SK-N-SH treated with all-trans-retinoic acid at 6 μM for 48 hours (cell line): ENCODE measurements around the gene TRIM44.

ENCODE experiments used
- ATAC-seq: fragments of 200-7000 bp; cut with Tn5 transposase; 3 replicates; pipeline ENCODE4 v1.9.1; 2020; ENCODE audit warnings: mild to moderate bottlenecking, moderate library complexity
- ARNTL ChIP-seq: fragments of 450-650 bp; formaldehyde crosslinking; IDR thresholded peaks from 2 replicates; pipeline ENCODE4 v1.5.0; 2020; ENCODE audit warnings: low read depth, mild to moderate bottlenecking, moderate library complexity, borderline replicate concordance
- BACH2 ChIP-seq: fragments of 250-450 bp; sonication (Bioruptor Pico); IDR thresholded peaks from 2 replicates; pipeline ENCODE4 v1.9.0; 2021; ENCODE audit warnings: mild to moderate bottlenecking, borderline replicate concordance
- CREB5 ChIP-seq: fragments of 250-450 bp; sonication (Bioruptor Pico); IDR thresholded peaks from 2 replicates; pipeline ENCODE4 v1.5.1; 2020; ENCODE audit warnings: low read depth, mild to moderate bottlenecking, moderate library complexity
- CSDC2 ChIP-seq: fragments of 250-450 bp; sonication (Bioruptor Pico); IDR thresholded peaks from 2 replicates; pipeline ENCODE4 v1.5.0; 2020; ENCODE audit warnings: mild to moderate bottlenecking, moderate library complexity
- ESRRG ChIP-seq: fragments of 250-450 bp; sonication (Bioruptor Pico); IDR thresholded peaks from 2 replicates; pipeline ENCODE4 v1.6.1; 2021; ENCODE audit warnings: mild to moderate bottlenecking
- GLIS3 ChIP-seq: fragments of 250-450 bp; sonication (Bioruptor Pico); IDR thresholded peaks from 2 replicates; pipeline ENCODE4 v1.5.0; 2020; ENCODE audit warnings: mild to moderate bottlenecking, moderate library complexity
- ISL1 ChIP-seq: fragments of 250-450 bp; sonication (Bioruptor Pico); IDR thresholded peaks from 2 replicates; pipeline ENCODE4 v2.1.2; 2022; ENCODE audit warnings: mild to moderate bottlenecking, moderate library complexity
- OSR1 ChIP-seq: fragments of 250-450 bp; sonication (Bioruptor Pico); IDR thresholded peaks from 2 replicates; pipeline ENCODE4 v1.8.0; 2022; ENCODE audit warnings: moderate library complexity, mild to moderate bottlenecking, inconsistent platforms
- PATZ1 ChIP-seq: fragments of 250-450 bp; sonication (Bioruptor Pico); IDR thresholded peaks from 2 replicates; pipeline ENCODE4 v1.8.0; 2020; ENCODE audit warnings: mild to moderate bottlenecking, moderate library complexity, borderline replicate concordance
- RARB ChIP-seq: fragments of 250-450 bp; sonication (Bioruptor Pico); IDR thresholded peaks from 2 replicates; pipeline ENCODE4 v1.8.0; 2021; ENCODE audit warnings: mild to moderate bottlenecking, moderate library complexity
- SNAI2 ChIP-seq: fragments of 250-450 bp; sonication (Bioruptor Pico); IDR thresholded peaks from 2 replicates; pipeline ENCODE4 v1.5.0; 2020; ENCODE audit warnings: mild to moderate bottlenecking, moderate library complexity
- TCF4 ChIP-seq: fragments of 250-450 bp; sonication (Bioruptor Pico); IDR thresholded peaks from 2 replicates; pipeline ENCODE4 v1.8.0; 2021; ENCODE audit warnings: mild to moderate bottlenecking, moderate library complexity, borderline replicate concordance
- TOX ChIP-seq: fragments of 250-450 bp; sonication (Bioruptor Pico); IDR thresholded peaks from 2 replicates; pipeline ENCODE4 v1.8.0; 2021; ENCODE audit warnings: mild to moderate bottlenecking, moderate library complexity, borderline replicate concordance
- TSHZ2 ChIP-seq: fragments of 250-450 bp; sonication (Bioruptor Pico); IDR thresholded peaks from 2 replicates; pipeline ENCODE4 v1.5.0; 2020; ENCODE audit warnings: mild to moderate bottlenecking, moderate library complexity
- ZC3H10 ChIP-seq: fragments of 250-450 bp; sonication (Bioruptor Pico); IDR thresholded peaks from 2 replicates; pipeline ENCODE4 v1.5.1; 2021; ENCODE audit warnings: mild to moderate bottlenecking, moderate library complexity
- ZFP30 ChIP-seq: fragments of 450-650 bp; formaldehyde crosslinking; IDR thresholded peaks from 2 replicates; pipeline ENCODE4 v1.5.0; 2022; ENCODE audit warnings: mild to moderate bottlenecking, moderate library complexity
- ZNF565 ChIP-seq: fragments of 450-650 bp; formaldehyde crosslinking; conservative IDR thresholded peaks from 2 replicates; pipeline ENCODE4 v1.5.0; 2020; ENCODE audit warnings: low read depth, mild to moderate bottlenecking, moderate library complexity
- ZNF70 ChIP-seq: fragments of 450-650 bp; formaldehyde crosslinking; IDR thresholded peaks from 2 replicates; pipeline ENCODE4 v1.5.0; 2020; ENCODE audit warnings: mild to moderate bottlenecking, moderate library complexity
- ZNF8 ChIP-seq: fragments of 450-650 bp; formaldehyde crosslinking; IDR thresholded peaks from 2 replicates; pipeline ENCODE4 v1.5.0; 2020; ENCODE audit warnings: mild to moderate bottlenecking, moderate library complexity

TRIM44 gene

GRCh38 chr11:35803115-35803514, 140.5 kb downstream of the TRIM44 start:
- ATAC-seq = no peak
- TF ChIP-seq ISL1 (CRISPR knock-in tag) (no peak), TCF4 (no peak)

- ATAC-seq = no peak
Measured at GRCh38 chr11:35804451-35805040, 142.0 kb downstream of the TRIM44 start.

GRCh38 chr11:35809561-35809960, 147.0 kb downstream of the TRIM44 start:
- ATAC-seq = no peak
- TF ChIP-seq TSHZ2 (CRISPR knock-in tag) (no peak), ZFP30 (CRISPR knock-in tag) (no peak), ISL1 (CRISPR knock-in tag) (no peak), RARB (CRISPR knock-in tag) (no peak), ZNF8 (CRISPR knock-in tag) (no peak), ZNF70 (CRISPR knock-in tag) (no peak), ZC3H10 (CRISPR knock-in tag) (no peak), GLIS3 (no peak), TCF4 (no peak), ARNTL (CRISPR knock-in tag) (no peak)

More at GRCh38 chr11:35804451-35805040, 142.0 kb downstream of the TRIM44 start:
- TF ChIP-seq CREB5 (CRISPR knock-in tag) = no peak
- TF ChIP-seq PATZ1 (CRISPR knock-in tag) = no peak
- TF ChIP-seq ARNTL (CRISPR knock-in tag) = no peak

GRCh38 chr11:35810045-35810645, 147.6 kb downstream of the TRIM44 start:
- no peak for TF ChIP-seq PATZ1 (CRISPR knock-in tag)
- TF ChIP-seq TOX = no peak
- no peak for TF ChIP-seq GLIS3
- no peak for TF ChIP-seq ESRRG (CRISPR knock-in tag)
- TF ChIP-seq ZFP30 (CRISPR knock-in tag) = no peak
- no peak for TF ChIP-seq BACH2 (CRISPR knock-in tag)
- no peak for TF ChIP-seq SNAI2 (CRISPR knock-in tag)
- TF ChIP-seq, all 23 proteins: peak for 0
- ATAC-seq = no peak; the same call in 2 of the 3 replicates

DNA sequence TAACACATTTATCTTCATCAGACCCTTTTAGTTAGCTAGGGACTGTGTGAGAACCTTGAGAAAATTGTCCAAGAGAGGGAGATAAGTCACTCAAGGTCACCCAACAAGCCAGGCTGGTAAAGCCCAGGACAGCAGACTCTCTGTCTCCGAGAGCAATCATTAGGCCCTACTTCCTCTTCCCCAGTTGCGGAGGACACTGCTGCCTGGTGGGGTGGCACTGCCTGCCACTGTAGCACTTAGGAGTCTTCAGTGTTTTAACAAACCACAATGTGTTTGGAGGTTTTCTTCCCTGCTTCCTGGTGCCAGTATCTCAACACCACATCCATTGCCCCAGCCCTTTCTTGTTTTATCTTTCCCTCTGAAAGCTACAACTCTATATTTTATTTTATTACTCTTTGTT, 149.2 kb downstream of the TRIM44 start:
- ATAC-seq = no peak
- TF ChIP-seq TSHZ2 (CRISPR knock-in tag) (no peak), OSR1 (no peak), CREB5 (CRISPR knock-in tag) (no peak), ARNTL (CRISPR knock-in tag) (no peak), ZNF565 (CRISPR knock-in tag) (no peak), PATZ1 (CRISPR knock-in tag) (no peak), TCF4 (no peak), ISL1 (CRISPR knock-in tag) (no peak), CSDC2 (no peak), RARB (CRISPR knock-in tag) (no peak)
